Gastrocnemius medialis (tissue), 4 donors: Measurements from ENCODE around the gene SLC17A5. TPM values are rescaled to one million over a fixed set of nuclear protein-coding genes. Genes with fewer than 3 reads are reported as not detected.
A peak's percentile ranks its signal among the peaks of the same experiment; 100 is the strongest.

Source experiments
- ATAC-seq, 2 donors: fragments of 150-250 bp; one replicate each; pipeline ENCODE4 v1.9.1; 2016
- DNase-seq, 2 donors: peaks; one replicate each; pipeline ENCODE4 v3.0.0-alpha.2; 2019
- H3K27ac ChIP-seq, 4 donors: fragments of 200-600 bp; sonication (generic); 1 replicate in 1 of 4; 2 replicates in 3 of 4; pipeline ENCODE4 v1.5.1; 2016 to 2018; ENCODE audit warnings: mild to moderate bottlenecking in 2 of 4, moderate library complexity in 1 of 4
- H3K27me3 ChIP-seq, 3 donors: fragments of 200-600 bp; sonication (generic) in 2 of 3; 1 replicate in 1 of 3; 2 replicates in 2 of 3; pipeline versions ENCODE4 v1.5.1 to v1.6.0; 2016 to 2019; ENCODE audit warnings: mild to moderate bottlenecking in 1 of 3, moderate library complexity in 1 of 3
- H3K36me3 ChIP-seq, 2 donors: fragments of 200-600 bp; sonication (generic) in 1 of 2; one replicate each; pipeline ENCODE4 v1.5.1; 2017 to 2018
- H3K4me1 ChIP-seq, 2 donors: fragments of 200-600 bp; sonication (generic) in 1 of 2; one replicate each; pipeline ENCODE4 v1.5.1; 2016 to 2017; ENCODE audit warnings: mild to moderate bottlenecking in 2 of 2
- H3K4me3 ChIP-seq, 4 donors: fragments of 200-600 bp; sonication (generic) in 3 of 4; 1 replicate in 1 of 4; 2 replicates in 3 of 4; pipeline ENCODE4 v1.5.1; 2016 to 2019; ENCODE audit warnings: mild to moderate bottlenecking in 2 of 4
- H3K9me3 ChIP-seq, 3 donors: fragments of 200-600 bp; sonication (generic) in 2 of 3; 1 replicate in 1 of 3; 2 replicates in 2 of 3; pipeline ENCODE4 v1.5.1; 2016 to 2019
- POLR2A ChIP-seq, 2 donors: fragments of 450-650 bp; IDR thresholded peaks; one replicate each; pipeline ENCODE4 v1.6.1; 2017; ENCODE audit warnings: antibody characterized with exemption in 2 of 2, mild to moderate bottlenecking in 2 of 2, moderate library complexity in 2 of 2
- in situ Hi-C, 4 donors: fragments of 200-750 bp; cut with MboI; loops; one replicate each; pipeline versions ENCODE4 v1.15.0 to v1.8.0; 2017; ENCODE audit warnings: low sequenced_read_pairs in 4 of 4
- intact Hi-C: fragments of 100-400 bp; cut with DNase I; formaldehyde crosslinking; loops from one replicate; pipeline ENCODE4 v1.15.1; 2023; ENCODE audit warnings: low total_unique reads
- total RNA-seq, 4 donors: library from RNA; depleted of rRNA; stranded (reverse); fragments of >200 nt; gene quantifications; one replicate each; pipeline versions ENCODE4 v1.1.0 to v1.2.3, GENCODE V29; 2016
- TF ChIP-seq, protein P1 (sequence below), 5 experiments: fragments of 450-650 bp in 3 of 5; fragments of 200-600 bp in 2 of 5; sonication (generic) in 2 of 5; IDR thresholded peaks in 4 of 5; conservative IDR thresholded peaks in 1 of 5; 1 replicate in 4 of 5; 2 replicates in 1 of 5; pipeline ENCODE4 v1.5.1; 2016 to 2019; ENCODE audit warnings: antibody characterized with exemption in 5 of 5, mild to moderate bottlenecking in 3 of 5, moderate library complexity in 3 of 5

SLC17A5 gene
- total RNA-seq, 4 donors from 2014 or later, result 2.6 to 11.5 (median 5.4) TPM

DNA sequence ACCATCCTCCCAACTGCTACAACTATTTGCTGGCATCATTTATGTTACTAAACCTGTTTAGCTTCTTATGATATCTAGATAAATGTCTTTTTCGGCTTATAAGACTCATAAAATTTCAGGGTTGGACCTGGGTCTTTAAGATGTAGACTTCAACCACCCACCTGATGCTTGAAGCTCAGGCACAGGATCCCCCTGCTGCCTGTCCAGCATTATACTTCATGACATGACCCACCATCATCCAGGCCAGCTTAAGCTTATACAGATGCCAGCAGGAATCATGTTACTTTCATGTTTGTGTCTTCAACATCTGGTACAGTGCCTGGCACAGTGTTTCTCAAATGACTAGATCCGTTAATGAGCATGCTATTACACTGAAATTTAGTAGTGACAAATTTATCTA, 47.4 kb downstream of the SLC17A5 start:
- no peak for DNase-seq
- in situ Hi-C loops (loop anchor here in 1 of 4 donors (10.0 kb wide), 1 partner anchor 92 kb away; no protein-coding TSS in a partner anchor), intact Hi-C loops (no loop called here)
- TF ChIP-seq, protein P1, sequence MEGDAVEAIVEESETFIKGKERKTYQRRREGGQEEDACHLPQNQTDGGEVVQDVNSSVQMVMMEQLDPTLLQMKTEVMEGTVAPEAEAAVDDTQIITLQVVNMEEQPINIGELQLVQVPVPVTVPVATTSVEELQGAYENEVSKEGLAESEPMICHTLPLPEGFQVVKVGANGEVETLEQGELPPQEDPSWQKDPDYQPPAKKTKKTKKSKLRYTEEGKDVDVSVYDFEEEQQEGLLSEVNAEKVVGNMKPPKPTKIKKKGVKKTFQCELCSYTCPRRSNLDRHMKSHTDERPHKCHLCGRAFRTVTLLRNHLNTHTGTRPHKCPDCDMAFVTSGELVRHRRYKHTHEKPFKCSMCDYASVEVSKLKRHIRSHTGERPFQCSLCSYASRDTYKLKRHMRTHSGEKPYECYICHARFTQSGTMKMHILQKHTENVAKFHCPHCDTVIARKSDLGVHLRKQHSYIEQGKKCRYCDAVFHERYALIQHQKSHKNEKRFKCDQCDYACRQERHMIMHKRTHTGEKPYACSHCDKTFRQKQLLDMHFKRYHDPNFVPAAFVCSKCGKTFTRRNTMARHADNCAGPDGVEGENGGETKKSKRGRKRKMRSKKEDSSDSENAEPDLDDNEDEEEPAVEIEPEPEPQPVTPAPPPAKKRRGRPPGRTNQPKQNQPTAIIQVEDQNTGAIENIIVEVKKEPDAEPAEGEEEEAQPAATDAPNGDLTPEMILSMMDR (IDR thresholded peaks at IDR 0.05 in 4 of 5, conservative IDR thresholded peaks at IDR 0.05 in 1 of 5), result no peak
- no peak for TF ChIP-seq POLR2A (IDR thresholded peaks at IDR 0.05)
- Histone ChIP-seq H3K27ac (no peak overlapping the region), H3K9me3 (no peaks in the 10 kb centered on the region), H3K4me1 (no peaks in the 10 kb centered on the region), H3K27me3 (no peaks in the 10 kb centered on the region), H3K4me3 (no peak overlapping the region), H3K36me3 (peaks cover 0 to 31% of the 10 kb centered on the region in 2 donors)
- no peak for ATAC-seq

GRCh38 chr6:73604461-73604860, 49.3 kb downstream of the SLC17A5 start:
- no peak for DNase-seq
- intact Hi-C loops (no loop called here), in situ Hi-C loops (loop anchor here in 1 of 4 donors (10.0 kb wide), 1 partner anchor 90 kb away; no protein-coding TSS in a partner anchor)
- H3K9me3 ChIP-seq, result no peaks in the 10 kb centered on the region
- no peak overlapping the region for H3K4me3 ChIP-seq
- ATAC-seq, result no peak
- H3K27me3 ChIP-seq, result no peaks in the 10 kb centered on the region
- H3K27ac ChIP-seq, result no peak overlapping the region
- H3K4me1 ChIP-seq, result no peaks in the 10 kb centered on the region
- H3K36me3 ChIP-seq, result peaks cover 0 to 25% of the 10 kb centered on the region in 2 donors
- TF ChIP-seq, protein P1 (IDR thresholded peaks at IDR 0.05 in 4 of 5, conservative IDR thresholded peaks at IDR 0.05 in 1 of 5), result no peak
- no peak for TF ChIP-seq POLR2A (IDR thresholded peaks at IDR 0.05)

GRCh38 chr6:73604020-73604419, 49.8 kb downstream of the SLC17A5 start:
- Histone ChIP-seq H3K27me3 (no peaks in the 10 kb centered on the region), H3K9me3 (no peaks in the 10 kb centered on the region), H3K27ac (no peak overlapping the region), H3K36me3 (peaks cover 0 to 20% of the 10 kb centered on the region in 2 donors), H3K4me1 (no peaks in the 10 kb centered on the region), H3K4me3 (no peak overlapping the region)
- TF ChIP-seq, protein P1 (IDR thresholded peaks at IDR 0.05 in 4 of 5, conservative IDR thresholded peaks at IDR 0.05 in 1 of 5), result no peak
- TF ChIP-seq POLR2A (IDR thresholded peaks at IDR 0.05), result no peak
- in situ Hi-C loops, result loop anchor here in 1 of 4 donors (10.0 kb wide), 1 partner anchor 89 kb away; no protein-coding TSS in a partner anchor
- intact Hi-C loops, result no loop called here
- no peak for DNase-seq
- ATAC-seq, result peak in 1 of 2 donors; percentile 45

- Histone ChIP-seq H3K27ac (peak overlapping the region; percentile 75 to 84 (median 83)), H3K4me3 (peak overlapping the region; percentile 8 to 42 (median 26)), H3K36me3 (no peaks in the 10 kb centered on the region), H3K4me1 (peaks cover 0 to 11% of the 10 kb centered on the region in 2 donors), H3K27me3 (no peaks in the 10 kb centered on the region), H3K9me3 (no peaks in the 10 kb centered on the region)
- in situ Hi-C loops, result loop anchor here in 1 of 4 donors (10.0 kb wide), 1 partner anchor 62 kb away; the partner anchor contains the start of gene EEF1A1
- no peak for TF ChIP-seq POLR2A (IDR thresholded peaks at IDR 0.05)
- TF ChIP-seq, protein P1 (IDR thresholded peaks at IDR 0.05 in 4 of 5, conservative IDR thresholded peaks at IDR 0.05 in 1 of 5), result no peak
- ATAC-seq (peak; percentile 31 to 45), DNase-seq (peak in 1 of 2 donors; percentile 8)
- intact Hi-C loops, result no loop called here
These were observed 67.3 kb downstream of the SLC17A5 start for GRCh38 chr6:73586416-73586974.
